ENCODE results near the gene GNG7.

GNG7 gene

DNA sequence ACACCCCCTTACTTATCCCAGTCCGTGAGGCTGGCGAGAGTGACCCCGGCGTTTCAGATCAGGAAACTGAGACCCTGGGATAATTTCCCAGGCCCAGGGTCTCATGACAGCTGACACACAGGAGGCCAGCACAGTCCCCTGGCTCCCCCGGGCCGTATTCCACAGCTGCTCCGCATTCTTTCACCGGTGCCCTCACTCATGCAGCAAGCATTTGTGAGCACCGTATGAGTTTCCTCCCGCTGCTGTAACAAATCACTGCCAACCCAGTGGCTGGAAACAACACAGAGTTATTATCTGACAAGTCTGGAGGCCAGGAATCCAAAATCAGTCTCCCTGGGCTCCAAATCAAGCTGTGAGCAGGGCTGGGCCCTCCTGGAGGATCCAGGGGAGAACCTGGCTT is 205.3 kb downstream of the GNG7 start:
- no peaks in the 10 kb centered on the region for H3K9me3 ChIP-seq (replicated peaks; ENCODE audit: insufficient read depth, low read length)
- no peak overlapping the region for H3K9ac ChIP-seq (ENCODE audit: low read length)
- no peaks in the 10 kb centered on the region for H4K20me1 ChIP-seq (ENCODE audit: insufficient read depth, low read length)
- no peak for DNase-seq
- H3K27me3 ChIP-seq (replicated peaks; ENCODE audit: insufficient read depth, low read length) = no peaks in the 10 kb centered on the region
- H3K9me2 ChIP-seq (replicated peaks; ENCODE audit: insufficient read depth, low read length) = no peaks in the 10 kb centered on the region
- H3K4me2 ChIP-seq (ENCODE audit: low read depth, low read length) = no peak overlapping the region
- peaks cover 15% of the 10 kb centered on the region for H3F3A ChIP-seq (ENCODE audit: insufficient read depth, low read length)
- H3K4me1 ChIP-seq (ENCODE audit: low read length) = peaks cover 14% of the 10 kb centered on the region
- no peak overlapping the region for H3K4me3 ChIP-seq (ENCODE audit: low read length)
- no peaks in the 10 kb centered on the region for H3K36me3 ChIP-seq (replicated peaks; ENCODE audit: insufficient read depth, low read length)
- H2AFZ ChIP-seq (ENCODE audit: low read length) = no peak overlapping the region
- H3K27ac ChIP-seq (ENCODE audit: low read length) = no peak overlapping the region
- TF ChIP-seq EZH2phosphoT487 (IDR thresholded peaks at IDR 0.05; ENCODE audit: low read length) = no peak
- TF ChIP-seq, protein P1, sequence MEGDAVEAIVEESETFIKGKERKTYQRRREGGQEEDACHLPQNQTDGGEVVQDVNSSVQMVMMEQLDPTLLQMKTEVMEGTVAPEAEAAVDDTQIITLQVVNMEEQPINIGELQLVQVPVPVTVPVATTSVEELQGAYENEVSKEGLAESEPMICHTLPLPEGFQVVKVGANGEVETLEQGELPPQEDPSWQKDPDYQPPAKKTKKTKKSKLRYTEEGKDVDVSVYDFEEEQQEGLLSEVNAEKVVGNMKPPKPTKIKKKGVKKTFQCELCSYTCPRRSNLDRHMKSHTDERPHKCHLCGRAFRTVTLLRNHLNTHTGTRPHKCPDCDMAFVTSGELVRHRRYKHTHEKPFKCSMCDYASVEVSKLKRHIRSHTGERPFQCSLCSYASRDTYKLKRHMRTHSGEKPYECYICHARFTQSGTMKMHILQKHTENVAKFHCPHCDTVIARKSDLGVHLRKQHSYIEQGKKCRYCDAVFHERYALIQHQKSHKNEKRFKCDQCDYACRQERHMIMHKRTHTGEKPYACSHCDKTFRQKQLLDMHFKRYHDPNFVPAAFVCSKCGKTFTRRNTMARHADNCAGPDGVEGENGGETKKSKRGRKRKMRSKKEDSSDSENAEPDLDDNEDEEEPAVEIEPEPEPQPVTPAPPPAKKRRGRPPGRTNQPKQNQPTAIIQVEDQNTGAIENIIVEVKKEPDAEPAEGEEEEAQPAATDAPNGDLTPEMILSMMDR (IDR thresholded peaks at IDR 0.05; ENCODE audit: low read length) = no peak
- no peak for TF ChIP-seq EZH2 (optimal IDR thresholded peaks at IDR 0.05; ENCODE audit: low read depth, low read length)
- no peaks in the 10 kb centered on the region for H3K79me2 ChIP-seq (ENCODE audit: low read length)

DNA sequence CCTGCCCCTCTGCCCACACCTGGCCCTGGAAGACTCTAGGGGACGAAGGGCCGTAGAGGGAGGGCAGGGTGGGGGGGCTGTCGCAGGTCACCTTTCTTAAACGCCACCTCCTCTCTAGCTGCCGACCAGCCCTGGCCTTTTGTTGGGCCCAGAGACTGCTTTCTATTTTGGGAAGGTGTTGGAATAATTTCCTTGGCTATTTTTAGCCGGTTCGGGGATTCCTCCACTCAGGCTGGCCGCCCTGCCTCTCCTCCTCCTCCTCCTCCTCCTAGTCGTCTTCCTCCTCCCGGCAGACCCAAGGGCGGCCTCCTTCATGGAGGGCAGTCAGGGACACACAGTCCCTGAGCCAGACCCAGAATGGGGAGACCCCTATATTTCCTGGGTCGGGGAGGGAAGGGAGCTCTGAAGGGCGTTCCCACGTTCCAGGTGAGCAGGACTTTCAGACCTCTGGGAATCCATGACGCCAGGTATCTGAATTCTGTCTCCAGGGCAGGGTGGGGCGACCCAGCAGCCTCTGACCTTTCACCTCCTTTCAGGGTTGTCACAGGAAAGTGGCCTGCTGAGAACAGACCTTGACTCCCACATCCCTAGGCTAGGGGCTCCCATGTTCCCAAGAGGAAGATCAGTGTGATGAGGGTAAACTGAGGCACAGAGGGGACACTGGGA is 206.7 kb downstream of the GNG7 start:
- Histone ChIP-seq H3K9ac (ENCODE audit: low read length) (no peak overlapping the region; the same call in 1 of the 2 replicates), H3K4me1 (ENCODE audit: low read length) (peaks cover 26% of the 10 kb centered on the region), H3K4me3 (ENCODE audit: low read length) (no peak overlapping the region; the same call in 1 of the 2 replicates), H2AFZ (ENCODE audit: low read length) (0 out of 2 replicates have a peak overlapping the region, but pooled peaks have one; percentile 73), H3K36me3 (replicated peaks; ENCODE audit: insufficient read depth, low read length) (no peaks in the 10 kb centered on the region), H3K27me3 (replicated peaks; ENCODE audit: insufficient read depth, low read length) (no peaks in the 10 kb centered on the region), H3F3A (ENCODE audit: insufficient read depth, low read length) (peaks cover 26% of the 10 kb centered on the region), H4K20me1 (ENCODE audit: insufficient read depth, low read length) (no peaks in the 10 kb centered on the region), H3K4me2 (ENCODE audit: low read depth, low read length) (peak overlapping the region; percentile 97), H3K79me2 (ENCODE audit: low read length) (no peaks in the 10 kb centered on the region), H3K27ac (ENCODE audit: low read length) (peak overlapping the region; percentile 58; the same call in 1 of the 2 replicates), H3K9me2 (replicated peaks; ENCODE audit: insufficient read depth, low read length) (no peaks in the 10 kb centered on the region), H3K9me3 (replicated peaks; ENCODE audit: insufficient read depth, low read length) (no peaks in the 10 kb centered on the region)
- no peak for DNase-seq
- TF ChIP-seq, protein P1 (IDR thresholded peaks at IDR 0.05; ENCODE audit: low read length) = no peak
- TF ChIP-seq EZH2phosphoT487 (IDR thresholded peaks at IDR 0.05; ENCODE audit: low read length) = no peak
- TF ChIP-seq EZH2 (optimal IDR thresholded peaks at IDR 0.05; ENCODE audit: low read depth, low read length) = no peak

GRCh38 chr19:2495130-2495641 is 207.3 kb downstream of the GNG7 start:
- Histone ChIP-seq H4K20me1 (ENCODE audit: insufficient read depth, low read length) (no peaks in the 10 kb centered on the region), H3K4me3 (ENCODE audit: low read length) (peak overlapping the region; percentile 81), H3F3A (ENCODE audit: insufficient read depth, low read length) (peaks cover 29% of the 10 kb centered on the region), H3K36me3 (replicated peaks; ENCODE audit: insufficient read depth, low read length) (no peaks in the 10 kb centered on the region), H3K27me3 (replicated peaks; ENCODE audit: insufficient read depth, low read length) (no peaks in the 10 kb centered on the region), H3K27ac (ENCODE audit: low read length) (peak overlapping the region; percentile 58; the same call in 1 of the 2 replicates), H2AFZ (ENCODE audit: low read length) (peak overlapping the region; percentile 73), H3K4me2 (ENCODE audit: low read depth, low read length) (peak overlapping the region; percentile 97), H3K9me3 (replicated peaks; ENCODE audit: insufficient read depth, low read length) (no peaks in the 10 kb centered on the region), H3K9me2 (replicated peaks; ENCODE audit: insufficient read depth, low read length) (no peaks in the 10 kb centered on the region), H3K4me1 (ENCODE audit: low read length) (peaks cover 29% of the 10 kb centered on the region), H3K9ac (ENCODE audit: low read length) (peak overlapping the region; percentile 80), H3K79me2 (ENCODE audit: low read length) (no peaks in the 10 kb centered on the region)
- DNase-seq = peak; percentile 36
- TF ChIP-seq EZH2 (optimal IDR thresholded peaks at IDR 0.05; ENCODE audit: low read depth, low read length) (no peak), EZH2phosphoT487 (IDR thresholded peaks at IDR 0.05; ENCODE audit: low read length) (no peak)
- TF ChIP-seq, protein P1 (IDR thresholded peaks at IDR 0.05; ENCODE audit: low read length) = no peak

All from MM.1S (cell line).